Gastrocnemius medialis (tissue), 4 donors: ENCODE measurements around the gene ASTN2. TPM values are rescaled to one million over a fixed set of nuclear protein-coding genes. Genes with fewer than 3 reads are reported as not detected.

Experiments used
- ATAC-seq, 2 donors: fragments of 150-250 bp; one replicate each; pipeline ENCODE4 v1.9.1; 2016
- DNase-seq, 2 donors: peaks; one replicate each; pipeline ENCODE4 v3.0.0-alpha.2; 2019
- H3K27ac ChIP-seq, 4 donors: fragments of 200-600 bp; sonication (generic); 1 replicate in 1 of 4; 2 replicates in 3 of 4; pipeline ENCODE4 v1.5.1; 2016 to 2018; ENCODE audit warnings: mild to moderate bottlenecking in 2 of 4, moderate library complexity in 1 of 4
- H3K27me3 ChIP-seq, 3 donors: fragments of 200-600 bp; sonication (generic) in 2 of 3; 1 replicate in 1 of 3; 2 replicates in 2 of 3; pipeline versions ENCODE4 v1.5.1 to v1.6.0; 2016 to 2019; ENCODE audit warnings: mild to moderate bottlenecking in 1 of 3, moderate library complexity in 1 of 3
- H3K36me3 ChIP-seq, 2 donors: fragments of 200-600 bp; sonication (generic) in 1 of 2; one replicate each; pipeline ENCODE4 v1.5.1; 2017 to 2018
- H3K4me1 ChIP-seq, 2 donors: fragments of 200-600 bp; sonication (generic) in 1 of 2; one replicate each; pipeline ENCODE4 v1.5.1; 2016 to 2017; ENCODE audit warnings: mild to moderate bottlenecking in 2 of 2
- H3K4me3 ChIP-seq, 4 donors: fragments of 200-600 bp; sonication (generic) in 3 of 4; 1 replicate in 1 of 4; 2 replicates in 3 of 4; pipeline ENCODE4 v1.5.1; 2016 to 2019; ENCODE audit warnings: mild to moderate bottlenecking in 2 of 4
- H3K9me3 ChIP-seq, 3 donors: fragments of 200-600 bp; sonication (generic) in 2 of 3; 1 replicate in 1 of 3; 2 replicates in 2 of 3; pipeline ENCODE4 v1.5.1; 2016 to 2019
- CTCF ChIP-seq, 5 experiments: fragments of 450-650 bp in 3 of 5; fragments of 200-600 bp in 2 of 5; sonication (generic) in 2 of 5; IDR thresholded peaks in 4 of 5; conservative IDR thresholded peaks in 1 of 5; 1 replicate in 4 of 5; 2 replicates in 1 of 5; pipeline ENCODE4 v1.5.1; 2016 to 2019; ENCODE audit warnings: antibody characterized with exemption in 5 of 5, mild to moderate bottlenecking in 3 of 5, moderate library complexity in 3 of 5
- POLR2A ChIP-seq, 2 donors: fragments of 450-650 bp; IDR thresholded peaks; one replicate each; pipeline ENCODE4 v1.6.1; 2017; ENCODE audit warnings: antibody characterized with exemption in 2 of 2, mild to moderate bottlenecking in 2 of 2, moderate library complexity in 2 of 2
- in situ Hi-C, 4 donors: fragments of 200-750 bp; cut with MboI; loops; one replicate each; pipeline versions ENCODE4 v1.15.0 to v1.8.0; 2017; ENCODE audit warnings: low sequenced_read_pairs in 4 of 4
- intact Hi-C: fragments of 100-400 bp; cut with DNase I; formaldehyde crosslinking; loops from one replicate; pipeline ENCODE4 v1.15.1; 2023; ENCODE audit warnings: low total_unique reads
- total RNA-seq, 4 donors: library from RNA; depleted of rRNA; stranded (reverse); fragments of >200 nt; gene quantifications; one replicate each; pipeline versions ENCODE4 v1.1.0 to v1.2.3, GENCODE V29; 2016

ASTN2 gene
- total RNA-seq, 4 donors from 2014 or later = 2.5 to 4.6 (median 3.7) TPM

DNA sequence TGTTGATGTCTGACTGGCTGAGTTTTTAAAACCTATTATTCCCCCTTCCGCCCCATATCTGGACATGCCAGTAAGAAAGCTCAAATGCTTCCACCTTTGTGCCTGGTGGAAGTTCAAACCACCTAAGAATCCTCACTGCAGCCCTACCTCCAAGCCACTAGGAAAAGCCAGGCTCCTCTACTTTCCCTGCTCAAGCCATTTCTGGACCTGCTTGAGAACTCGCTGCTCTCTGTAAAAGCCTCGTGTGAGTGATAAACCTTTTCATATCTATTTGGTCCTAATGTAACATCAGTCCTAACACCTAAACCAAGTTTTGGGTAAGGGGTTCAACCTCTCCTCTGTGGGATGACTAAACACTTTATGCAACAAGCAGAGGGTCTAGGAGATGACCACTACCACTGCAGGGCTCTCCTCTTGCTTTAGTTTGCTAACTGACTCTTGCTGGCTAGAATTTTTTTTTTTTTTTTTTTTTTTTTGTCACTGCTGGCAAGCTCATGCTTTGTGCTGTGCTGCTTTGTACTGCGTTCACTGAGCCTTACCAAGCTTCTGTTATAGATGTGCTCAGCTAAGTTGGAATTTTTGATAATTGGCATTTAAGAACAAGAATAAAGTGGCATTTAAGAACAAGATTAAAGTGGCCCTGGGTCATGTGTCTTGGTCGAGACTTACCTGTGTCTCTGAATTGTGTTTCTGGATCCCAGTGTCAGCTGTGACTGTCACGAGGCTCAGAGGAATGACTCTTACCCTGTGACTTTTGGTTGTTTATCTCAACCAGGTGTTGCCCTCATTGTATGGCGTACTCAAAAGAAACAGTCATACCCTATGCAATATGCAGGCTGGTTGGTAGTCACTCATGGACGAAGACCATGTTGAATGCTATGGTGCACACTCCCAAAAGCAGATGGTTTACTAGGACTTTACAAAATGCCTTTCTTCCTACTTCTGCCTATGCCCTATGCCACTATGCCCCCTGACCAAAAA lies 708.3 kb downstream of the ASTN2 start:
- intact Hi-C loops = no loop called here
- ATAC-seq (no peak), DNase-seq (no peak)
- TF ChIP-seq POLR2A (IDR thresholded peaks at IDR 0.05) (no peak), CTCF (IDR thresholded peaks at IDR 0.05 in 4 of 5, conservative IDR thresholded peaks at IDR 0.05 in 1 of 5) (no peak)
- Histone ChIP-seq H3K9me3 (no peaks in the 10 kb centered on the region), H3K27ac (no peak overlapping the region), H3K4me3 (no peak overlapping the region), H3K4me1 (peaks cover 14 to 18% of the 10 kb centered on the region in 2 donors), H3K27me3 (no peaks in the 10 kb centered on the region), H3K36me3 (no peaks in the 10 kb centered on the region)
- in situ Hi-C loops = no loop called here

- TF ChIP-seq CTCF (IDR thresholded peaks at IDR 0.05 in 4 of 5, conservative IDR thresholded peaks at IDR 0.05 in 1 of 5) = no peak
- TF ChIP-seq POLR2A (IDR thresholded peaks at IDR 0.05) = no peak
- in situ Hi-C loops = no loop called here
These were observed 709.3 kb downstream of the ASTN2 start for GRCh38 chr9:116705531-116705930.

DNA sequence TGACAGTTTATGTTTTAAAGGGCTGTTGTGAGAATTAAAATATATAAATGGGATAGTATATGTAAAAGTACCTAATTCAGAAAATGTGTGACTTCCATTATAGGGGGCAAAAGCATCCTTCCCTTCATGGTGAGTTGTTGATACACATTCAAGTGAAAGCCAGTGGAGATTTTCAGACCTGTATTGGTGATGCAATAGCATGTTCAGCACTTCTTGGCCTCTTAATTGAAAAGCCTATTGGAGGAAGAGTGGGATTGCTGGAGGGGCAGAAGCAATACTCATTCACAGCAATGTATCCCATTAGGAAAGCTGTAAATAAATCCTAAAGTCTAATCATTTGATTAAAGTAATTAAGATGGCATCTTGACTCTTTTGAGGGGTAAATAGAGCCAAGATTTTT lies 710.4 kb downstream of the ASTN2 start:
- peaks cover 33 to 38% of the 10 kb centered on the region in 2 donors for H3K4me1 ChIP-seq
- H3K27ac ChIP-seq = no peak overlapping the region
- H3K9me3 ChIP-seq = no peaks in the 10 kb centered on the region
- no peak for DNase-seq
- peaks cover 0 to 7% of the 10 kb centered on the region in 2 donors for H3K36me3 ChIP-seq
- TF ChIP-seq POLR2A (IDR thresholded peaks at IDR 0.05) (no peak), CTCF (IDR thresholded peaks at IDR 0.05 in 4 of 5, conservative IDR thresholded peaks at IDR 0.05 in 1 of 5) (no peak)
- in situ Hi-C loops (no loop called here), intact Hi-C loops (no loop called here)
- H3K4me3 ChIP-seq = no peak overlapping the region
- ATAC-seq = no peak
- no peaks in the 10 kb centered on the region for H3K27me3 ChIP-seq

More at GRCh38 chr9:116705531-116705930, 709.3 kb downstream of the ASTN2 start:
- H3K27ac ChIP-seq = no peak overlapping the region
- H3K4me3 ChIP-seq = no peak overlapping the region
- intact Hi-C loops = no loop called here
- H3K4me1 ChIP-seq = peaks cover 24 to 28% of the 10 kb centered on the region in 2 donors
- no peaks in the 10 kb centered on the region for H3K36me3 ChIP-seq
- H3K27me3 ChIP-seq = no peaks in the 10 kb centered on the region
- H3K9me3 ChIP-seq = no peaks in the 10 kb centered on the region
- ATAC-seq = no peak
- no peak for DNase-seq

DNA sequence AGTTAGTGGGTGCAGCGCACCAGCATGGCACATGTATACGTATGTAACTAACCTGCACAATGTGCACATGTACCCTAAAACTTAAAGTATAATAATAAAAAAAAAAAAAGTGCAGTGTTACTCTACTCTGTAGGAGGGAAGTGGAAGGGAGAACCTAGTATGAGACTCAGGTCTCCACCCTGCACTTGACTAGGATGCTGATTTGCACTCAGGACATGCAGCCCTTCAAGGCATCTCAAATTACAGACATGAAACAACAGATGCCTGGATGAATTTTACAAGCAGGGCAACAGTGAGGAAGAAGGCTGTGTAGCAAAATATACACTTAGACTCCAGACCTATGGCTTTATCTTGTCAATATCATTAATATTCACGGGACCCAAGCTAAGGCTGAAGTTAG lies 711.2 kb downstream of the ASTN2 start:
- no peak for DNase-seq
- H3K4me1 ChIP-seq = peaks cover 33 to 38% of the 10 kb centered on the region in 2 donors
- H3K36me3 ChIP-seq = peaks cover 0 to 15% of the 10 kb centered on the region in 2 donors
- peak overlapping the region in 1 of 4 donors; percentile 23 for H3K27ac ChIP-seq
- no peaks in the 10 kb centered on the region for H3K27me3 ChIP-seq
- no peak for TF ChIP-seq POLR2A (IDR thresholded peaks at IDR 0.05)
- TF ChIP-seq CTCF (IDR thresholded peaks at IDR 0.05 in 4 of 5, conservative IDR thresholded peaks at IDR 0.05 in 1 of 5) = no peak
- H3K4me3 ChIP-seq = no peak overlapping the region
- ATAC-seq = peak in 1 of 2 donors; percentile 34
- in situ Hi-C loops (no loop called here), intact Hi-C loops (no loop called here)
- H3K9me3 ChIP-seq = no peaks in the 10 kb centered on the region
